H9 (cell line): ENCODE measurements around the gene ABCA3. TPM values are rescaled to one million over a fixed set of nuclear protein-coding genes. Genes with fewer than 3 reads are reported as not detected.

Experiments
- DNase-seq: peaks from one replicate; pipeline ENCODE4 v3.0.0-alpha.2; 2017
- H2AFZ ChIP-seq: one replicate; pipeline ENCODE4 v1.6.1; 2013; ENCODE audit warnings: mild to moderate bottlenecking, low read length, control low read depth, moderate library complexity
- H2AK5ac ChIP-seq: 2 replicates; pipeline ENCODE4 v1.6.1; 2013; ENCODE audit warnings: low read length, control low read depth, mixed read lengths; ENCODE audit not compliant: insufficient read length
- H2BK120ac ChIP-seq: one replicate; pipeline ENCODE4 v1.6.1; 2013; ENCODE audit warnings: low read depth, mild to moderate bottlenecking, low read length, control low read depth, inconsistent platforms; ENCODE audit not compliant: poor library complexity, severe bottlenecking
- H2BK12ac ChIP-seq: 2 replicates; pipeline ENCODE4 v1.6.1; 2013; ENCODE audit warnings: low read length, control low read depth, mixed read lengths, low read depth; ENCODE audit not compliant: insufficient read length
- H2BK15ac ChIP-seq: 2 replicates; pipeline ENCODE4 v1.6.1; 2013; ENCODE audit warnings: low read depth, low read length, control low read depth
- H2BK20ac ChIP-seq: one replicate; pipeline ENCODE4 v1.6.1; 2013; ENCODE audit warnings: low read depth, mild to moderate bottlenecking, low read length, control low read depth, inconsistent platforms; ENCODE audit not compliant: poor library complexity, severe bottlenecking
- H2BK5ac ChIP-seq: 2 replicates; pipeline ENCODE4 v1.6.1; 2013; ENCODE audit warnings: low read length, control low read depth, mixed read lengths; ENCODE audit not compliant: insufficient read length
- H3K14ac ChIP-seq: 2 replicates; pipeline ENCODE4 v1.6.1; 2013; ENCODE audit warnings: low read length, control low read depth; ENCODE audit not compliant: insufficient read depth
- H3K18ac ChIP-seq: 2 replicates; pipeline ENCODE4 v1.6.1; 2013; ENCODE audit warnings: low read depth, mild to moderate bottlenecking, mixed read lengths, low read length, control low read depth; ENCODE audit not compliant: insufficient read length
- H3K23ac ChIP-seq: 2 replicates; pipeline ENCODE4 v1.6.1; 2013; ENCODE audit warnings: low read length, control low read depth, mixed read lengths, low read depth; ENCODE audit not compliant: insufficient read length
- H3K23me2 ChIP-seq: 2 replicates; pipeline ENCODE4 v1.6.1; 2013; ENCODE audit warnings: low read depth, mild to moderate bottlenecking, mixed read lengths, low read length, control low read depth; ENCODE audit not compliant: insufficient read length, poor library complexity, severe bottlenecking
- H3K27ac ChIP-seq: 2 replicates; pipeline ENCODE4 v1.5.1; 2013; ENCODE audit warnings: low read length, control low read depth, mixed read lengths, low read depth; ENCODE audit not compliant: insufficient read length
- H3K27me3 ChIP-seq: 2 replicates; pipeline ENCODE4 v1.6.1; 2013; ENCODE audit warnings: low read length, control low read depth, inconsistent platforms; ENCODE audit not compliant: insufficient read depth
- H3K4ac ChIP-seq: 2 replicates; pipeline ENCODE4 v1.6.1; 2013; ENCODE audit warnings: low read depth, mild to moderate bottlenecking, control low read depth, inconsistent platforms, low read length, moderate library complexity
- H3K4me1 ChIP-seq: 2 replicates; pipeline ENCODE4 v1.6.1; 2013; ENCODE audit warnings: low read length, control low read depth, inconsistent platforms; ENCODE audit not compliant: insufficient read depth
- H3K4me2 ChIP-seq: 2 replicates; pipeline ENCODE4 v1.6.1; 2013; ENCODE audit warnings: low read length, control low read depth, mixed read lengths; ENCODE audit not compliant: insufficient read length, insufficient read depth
- H3K56ac ChIP-seq: 2 replicates; pipeline ENCODE4 v1.6.1; 2013; ENCODE audit warnings: low read depth, mild to moderate bottlenecking, mixed read lengths, low read length, control low read depth; ENCODE audit not compliant: insufficient read length
- H3K79me1 ChIP-seq: 2 replicates; pipeline ENCODE4 v1.6.1; 2013; ENCODE audit warnings: low read depth, mild to moderate bottlenecking, moderate library complexity, low read length, control low read depth, inconsistent platforms; ENCODE audit not compliant: insufficient read depth, poor library complexity, severe bottlenecking
- H3K79me2 ChIP-seq: 2 replicates; pipeline ENCODE4 v1.6.1; 2013; ENCODE audit warnings: low read length, control low read depth, inconsistent platforms; ENCODE audit not compliant: insufficient read depth
- H3K9ac ChIP-seq: 2 replicates; pipeline ENCODE4 v1.6.1; 2013; ENCODE audit warnings: low read length, control low read depth, mixed read lengths; ENCODE audit not compliant: insufficient read length; ENCODE audit errors: extremely low read depth
- H3K9me3 ChIP-seq: one replicate; pipeline ENCODE4 v1.6.1; 2013; ENCODE audit warnings: low read depth, low read length, inconsistent platforms; ENCODE audit not compliant: control insufficient read depth
- H3T11ph ChIP-seq: one replicate; pipeline ENCODE4 v1.6.1; 2013; ENCODE audit warnings: mild to moderate bottlenecking, low read length, control low read depth, inconsistent platforms
- H4K20me1 ChIP-seq: one replicate; pipeline ENCODE4 v1.6.1; 2013; ENCODE audit not compliant: control insufficient read depth, insufficient read length, insufficient read depth
- H4K5ac ChIP-seq: 2 replicates; pipeline ENCODE4 v1.6.1; 2013; ENCODE audit warnings: low read depth, mild to moderate bottlenecking, mixed read lengths, low read length, control low read depth; ENCODE audit not compliant: insufficient read length
- H4K8ac ChIP-seq: replicated peaks from 2 replicates; pipeline ENCODE4 v1.6.1; 2013; ENCODE audit warnings: low read length, control low read depth, mixed read lengths, low read depth; ENCODE audit not compliant: insufficient read length
- H4K91ac ChIP-seq: 2 replicates; pipeline ENCODE4 v1.6.1; 2013; ENCODE audit warnings: low read depth, mild to moderate bottlenecking, moderate library complexity, mixed read lengths, low read length, control low read depth; ENCODE audit not compliant: insufficient read length
- H3K27ac Mint-ChIP-seq, 3 experiments: 2 replicates in 2 of 3; 3 replicates in 1 of 3; pipeline ENCODE4 v1.8.0; 2020 to 2021; ENCODE audit warnings: mixed read lengths in 3 of 3, mild to moderate bottlenecking in 1 of 3, moderate library complexity in 1 of 3
- H3K27me3 Mint-ChIP-seq: 2 replicates; pipeline ENCODE4 v1.8.0; 2021; ENCODE audit warnings: low read depth, mild to moderate bottlenecking, moderate library complexity, mixed read lengths
- H3K36me3 Mint-ChIP-seq, 3 experiments: 2 replicates in 2 of 3; 3 replicates in 1 of 3; pipeline ENCODE4 v1.8.0; 2020 to 2021; ENCODE audit warnings: low read depth in 3 of 3, mixed read lengths in 3 of 3; ENCODE audit not compliant: insufficient read depth in 1 of 3
- H3K4me1 Mint-ChIP-seq, 2 experiments: 2 replicates each; pipeline ENCODE4 v1.8.0; 2020; ENCODE audit warnings: mixed read lengths in 2 of 2
- H3K4me3 Mint-ChIP-seq, 2 experiments: 2 replicates in 1 of 2; 3 replicates in 1 of 2; pipeline ENCODE4 v1.8.0; 2020 to 2021; ENCODE audit warnings: mild to moderate bottlenecking in 2 of 2, mixed read lengths in 2 of 2, moderate library complexity in 1 of 2
- H3K9me3 Mint-ChIP-seq, 2 experiments: 2 replicates in 1 of 2; 3 replicates in 1 of 2; pipeline ENCODE4 v1.8.0; 2020; ENCODE audit warnings: mild to moderate bottlenecking in 2 of 2, mixed read lengths in 2 of 2, moderate library complexity in 1 of 2
- CTCF ChIP-seq: fragments of 200-600 bp; sonication (generic); conservative IDR thresholded peaks from 3 replicates; pipeline ENCODE4 v1.8.0; 2021; ENCODE audit warnings: antibody characterized with exemption, mild to moderate bottlenecking
- WGBS: extraction: QIAGEN DNeasy Blood & Tissue Kit; methylation state at CpG from one replicate; pipeline ENCODE4 v1.1.7; 2013; ENCODE audit warnings: missing lambda C conversion rate, low lambda C conversion rate, mixed read lengths; ENCODE audit not compliant: insufficient read length; ENCODE audit errors: extremely low coverage; 5-methylcytosine and 5-hydroxymethylcytosine counted together
- total RNA-seq: library from RNA; stranded (reverse); gene quantifications from 2 replicates; pipeline ENCODE4 v1.2.1, GENCODE V29; 2021

The ABCA3 gene
- total RNA-seq, 1 experiment from 2014 or later: 8.0 TPM

DNA sequence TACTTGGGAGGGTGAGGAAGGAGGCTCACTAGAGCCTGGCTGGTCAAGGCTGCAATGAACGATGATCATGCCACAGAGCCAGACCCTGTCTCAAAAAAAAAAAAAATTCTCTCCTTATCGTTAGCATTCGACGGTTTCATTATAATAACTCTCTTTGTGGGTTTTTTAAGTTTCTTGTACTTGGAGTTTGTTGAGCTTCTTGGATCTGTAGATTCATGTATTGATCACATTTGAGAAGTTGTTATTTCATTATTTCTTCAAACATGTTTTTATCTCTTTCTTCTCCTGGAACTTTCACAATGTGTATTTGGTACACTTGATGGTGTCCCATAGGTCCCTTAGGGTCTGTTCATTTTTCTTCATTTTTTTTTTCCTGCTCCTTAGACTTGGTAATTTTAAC lies 16.8 kb upstream of the ABCA3 start:
- Histone ChIP-seq H4K8ac (no peak overlapping the region), H2AFZ (no peak overlapping the region), H4K5ac (no peak overlapping the region), H3K9me3 (no peaks in the 10 kb centered on the region), H2AK5ac (no peak overlapping the region), H2BK5ac (no peak overlapping the region), H2BK120ac (no peak overlapping the region), H3K4me1 (no peaks in the 10 kb centered on the region), H3K23ac (no peak overlapping the region), H4K20me1 (no peaks in the 10 kb centered on the region), H2BK20ac (no peak overlapping the region), H3K9ac (no peak overlapping the region), H3K4ac (no peak overlapping the region), H4K91ac (no peak overlapping the region), H3K27me3 (0 out of 2 replicates have a peak, but pooled peaks cover 2% of the 10 kb centered on the region), H2BK15ac (no peak overlapping the region), H3K4me2 (no peak overlapping the region), H3K56ac (no peak overlapping the region), H3K23me2 (no peaks in the 10 kb centered on the region), H3T11ph (no peak overlapping the region), H3K27ac (no peak overlapping the region), H3K79me1 (no peaks in the 10 kb centered on the region), H3K18ac (no peak overlapping the region), H3K79me2 (no peaks in the 10 kb centered on the region), H3K14ac (no peak overlapping the region), H2BK12ac (no peak overlapping the region)
- peaks cover 43% of the 10 kb centered on the region for H3K27me3 Mint-ChIP-seq
- no peaks in the 10 kb centered on the region for H3K4me1 Mint-ChIP-seq
- no peak overlapping the region for H3K4me3 Mint-ChIP-seq
- no peak for TF ChIP-seq CTCF
- WGBS: no CpG with 5 or more reads among the region's 4 CpGs
- peaks cover 0 to 6% (median 0%) of the 10 kb centered on the region in 3 experiments; a peak in 3 of 7 replicates for H3K36me3 Mint-ChIP-seq
- H3K27ac Mint-ChIP-seq: no peak overlapping the region
- peaks cover 2 to 9% of the 10 kb centered on the region in 2 experiments; a peak in 3 of 5 replicates for H3K9me3 Mint-ChIP-seq
- no peak for DNase-seq
